A204.1 (cell line): ENCODE data around the gene ADGRL2.
"Not testable (repeated sequence)": the region's sequence is repeated elsewhere in the genome, so short reads cannot be mapped to it uniquely, and the experiment has no call there.

Source experiments
- FAIRE-seq: peaks from 2 replicates; lab custom pipeline; 2012; peaks lifted over from hg19 to GRCh38; lab: Jason Lieb, UNC

ADGRL2 gene

GRCh38 chr1:81848880-81849682 lies 48.3 kb downstream of the ADGRL2 start:
- FAIRE-seq: no peak

DNA sequence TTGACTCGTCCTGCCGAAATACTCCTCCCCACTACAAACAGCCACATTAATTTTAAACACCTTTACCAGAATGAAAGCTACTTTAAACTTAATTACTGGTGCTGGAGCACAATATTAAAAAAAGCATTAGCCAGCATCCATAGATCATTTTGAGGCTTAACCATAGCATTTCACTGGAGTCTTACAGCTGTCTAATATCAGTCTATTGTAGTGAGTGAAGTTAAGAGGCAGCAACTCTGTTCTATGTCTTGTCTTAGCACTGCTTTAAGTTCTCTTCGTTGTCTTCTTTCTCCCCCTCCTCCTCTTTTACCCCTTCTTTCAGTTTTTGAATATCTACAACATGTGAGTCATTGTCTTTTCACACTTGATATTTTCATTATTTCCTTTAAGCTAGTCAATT lies 49.3 kb downstream of the ADGRL2 start:
- no peak for FAIRE-seq

DNA sequence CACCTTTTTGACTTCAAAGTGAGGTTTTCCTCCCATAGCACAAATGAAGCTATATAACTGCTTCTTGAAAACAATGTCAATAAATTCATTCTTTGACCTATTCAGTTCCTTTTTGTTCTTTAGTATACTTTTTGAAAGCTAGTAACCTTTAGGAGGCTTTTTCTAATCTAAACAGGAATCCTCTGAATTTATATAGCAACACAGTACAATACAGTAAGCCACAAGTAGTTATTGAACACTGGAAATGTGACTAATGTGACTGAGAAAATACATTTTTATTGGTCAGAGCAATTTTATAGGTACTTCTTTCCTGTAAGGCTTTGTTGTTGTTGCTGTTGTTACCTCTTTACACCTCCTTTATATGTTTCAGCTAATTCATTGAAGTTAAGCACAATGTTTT lies 49.8 kb downstream of the ADGRL2 start:
- no peak for FAIRE-seq

- FAIRE-seq: no peak
Measured at GRCh38 chr1:81851217-81851616, 50.5 kb downstream of the ADGRL2 start.

DNA sequence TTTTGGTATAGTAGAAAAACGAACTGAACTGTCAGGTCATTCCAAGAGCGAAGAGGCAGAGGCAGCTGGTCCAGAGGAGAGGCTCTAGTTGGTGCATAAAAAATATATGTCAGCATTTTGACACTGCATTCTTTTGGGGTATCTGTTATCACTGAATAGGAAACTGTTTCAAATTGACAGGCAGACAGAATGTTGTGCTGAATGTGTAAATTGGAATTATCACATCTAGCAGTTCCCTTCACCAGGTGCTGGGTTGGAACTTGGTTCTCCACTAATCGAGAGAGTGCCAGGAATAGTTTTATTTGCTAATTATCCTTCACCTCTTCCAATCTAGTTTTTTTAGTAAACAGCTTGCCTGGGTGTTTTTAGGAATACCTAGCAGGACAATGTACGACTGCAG lies 52.2 kb downstream of the ADGRL2 start:
- FAIRE-seq: no peak

DNA sequence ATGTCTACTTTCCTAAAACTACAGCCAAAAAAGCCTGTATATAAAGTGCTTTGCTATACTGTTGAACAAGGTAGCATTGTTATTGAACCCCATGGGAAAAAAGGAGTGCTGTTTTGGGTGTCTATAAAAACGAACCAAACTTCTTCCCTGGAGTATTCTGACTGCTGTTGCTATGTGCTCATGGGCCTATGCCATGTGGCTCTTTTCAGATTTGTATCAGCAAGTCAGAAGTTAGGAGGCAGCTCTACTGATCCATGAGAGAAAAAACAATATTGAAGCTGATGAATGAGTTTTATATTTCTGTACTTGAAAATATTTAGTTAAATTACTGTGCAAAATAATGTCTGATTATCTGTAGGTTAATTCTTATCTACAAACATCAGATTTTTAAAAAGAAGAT lies 66.5 kb downstream of the ADGRL2 start:
- FAIRE-seq: no peak

- FAIRE-seq: no peak
Measured at GRCh38 chr1:81869307-81869706, 68.6 kb downstream of the ADGRL2 start.

DNA sequence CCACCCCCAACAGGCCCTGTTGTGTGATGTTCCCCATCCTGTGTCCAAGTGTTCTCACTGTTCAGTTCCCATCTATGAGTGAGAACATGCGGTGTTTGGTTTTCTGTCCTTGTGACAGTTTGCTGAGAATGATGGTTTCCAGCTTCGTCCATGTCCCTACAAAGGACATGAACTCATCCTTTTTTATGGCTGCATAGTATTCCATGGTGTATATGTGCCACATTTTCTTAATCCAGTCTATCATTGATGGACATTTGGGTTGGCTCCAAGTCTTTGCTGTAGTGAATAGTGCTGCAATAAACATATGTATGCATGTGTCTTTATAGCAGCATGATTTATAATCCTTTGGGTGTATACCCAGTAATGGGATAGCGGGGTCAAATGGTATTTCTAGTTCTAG lies 70.4 kb downstream of the ADGRL2 start:
- FAIRE-seq: not testable (repeated sequence)

- no peak for FAIRE-seq
Measured at GRCh38 chr1:81873946-81874345, 73.2 kb downstream of the ADGRL2 start.

DNA sequence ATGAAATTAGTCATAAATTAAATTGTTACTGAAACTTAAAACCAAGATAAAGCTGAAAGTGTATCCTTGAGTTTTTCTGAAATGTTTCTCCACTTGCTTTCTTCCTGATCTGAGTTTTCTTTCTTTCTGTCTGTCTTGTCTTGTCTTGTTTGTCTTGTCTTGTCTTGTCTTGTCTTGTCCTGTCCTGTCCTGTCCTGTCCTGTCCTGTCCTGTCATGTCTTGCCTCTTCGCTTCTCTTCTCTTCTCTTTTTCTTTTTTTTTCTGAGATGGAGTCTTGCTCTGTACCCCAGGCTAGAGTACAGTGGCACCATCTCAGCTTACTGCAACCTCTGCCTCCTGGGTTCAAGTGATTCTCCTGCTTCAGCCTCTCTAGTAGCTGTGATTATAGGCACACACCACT lies 73.7 kb downstream of the ADGRL2 start:
- no peak for FAIRE-seq

- no peak for FAIRE-seq
Measured at GRCh38 chr1:81874940-81875339, 74.2 kb downstream of the ADGRL2 start.

- no peak for FAIRE-seq
Measured at GRCh38 chr1:81876901-81877733, 76.4 kb downstream of the ADGRL2 start.

DNA sequence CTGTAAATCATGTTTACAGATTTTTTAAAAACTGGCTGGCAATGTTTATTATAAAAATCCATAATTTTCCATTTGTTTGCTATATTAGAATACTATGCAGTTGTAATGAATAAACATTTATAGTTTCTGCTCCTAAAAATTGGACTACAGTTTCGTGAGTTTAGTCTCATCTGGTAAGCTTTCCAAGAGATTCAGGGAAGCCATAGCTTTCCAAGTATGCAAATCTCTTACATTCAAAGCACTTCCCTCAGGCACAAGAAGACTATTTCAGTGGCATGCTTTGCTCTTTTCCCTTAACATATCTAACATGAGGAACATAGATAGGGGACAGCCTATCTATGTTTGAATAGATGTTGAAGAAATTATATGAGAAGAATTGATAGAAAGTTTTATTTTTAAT lies 77.2 kb downstream of the ADGRL2 start:
- no peak for FAIRE-seq

- FAIRE-seq: no peak
Measured at GRCh38 chr1:81878538-81878937, 77.8 kb downstream of the ADGRL2 start.

DNA sequence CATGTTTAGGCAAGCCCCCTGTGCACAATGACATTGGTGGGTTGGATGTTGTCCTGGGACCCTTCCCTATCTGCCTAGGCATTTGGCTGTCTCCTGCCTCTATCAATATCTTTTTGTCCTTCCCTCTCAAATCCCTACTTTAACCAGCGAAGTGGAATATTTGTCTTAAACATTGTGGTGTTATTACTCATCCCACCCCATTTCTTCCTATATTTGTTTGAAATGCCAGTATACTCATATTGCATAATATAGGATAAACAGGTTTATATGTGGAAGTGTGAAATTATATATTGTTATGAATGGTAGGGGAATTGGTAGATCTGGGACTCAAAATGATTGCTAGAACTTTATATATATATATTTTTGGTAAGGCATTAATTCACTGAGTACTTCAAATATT lies 80.0 kb downstream of the ADGRL2 start:
- no peak for FAIRE-seq

DNA sequence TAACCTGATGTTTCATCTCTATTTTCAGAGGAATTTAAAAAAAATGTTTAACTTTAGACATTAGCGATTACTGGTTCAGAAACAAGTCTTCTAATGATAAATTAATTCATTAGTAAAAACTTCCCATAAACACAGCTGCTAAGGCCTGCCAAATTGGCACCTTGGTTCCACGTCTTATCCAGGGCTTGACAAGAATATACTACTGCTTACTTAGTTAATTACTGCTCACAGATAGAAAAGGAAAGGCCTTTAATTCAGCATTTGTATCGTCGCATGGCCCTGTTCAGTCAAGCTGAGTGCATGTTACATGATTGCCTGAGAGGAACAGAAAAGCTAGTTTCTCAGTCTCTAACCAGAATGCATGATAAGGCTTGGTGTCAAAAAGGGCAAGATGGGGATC lies 84.6 kb downstream of the ADGRL2 start:
- FAIRE-seq: no peak

DNA sequence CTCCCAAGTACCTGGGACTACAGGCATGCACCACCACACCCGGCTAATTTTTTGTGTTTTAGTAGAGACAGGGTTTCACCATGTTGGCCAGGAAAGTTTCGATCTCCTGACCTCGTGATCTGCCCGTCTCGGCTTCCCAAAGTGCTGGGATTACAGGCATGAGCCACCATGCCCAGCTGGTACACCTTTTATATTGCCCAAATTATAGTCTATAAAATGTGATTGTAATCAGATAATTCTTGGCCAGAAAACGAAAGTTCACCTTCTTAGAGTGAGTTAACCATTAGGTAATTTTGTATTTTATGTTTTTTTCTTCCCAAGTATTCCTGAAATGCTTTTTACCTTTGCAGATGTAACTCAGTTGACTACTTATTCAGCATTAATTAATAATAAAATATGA lies 85.6 kb downstream of the ADGRL2 start:
- not testable (repeated sequence) for FAIRE-seq

- no peak for FAIRE-seq
Measured at GRCh38 chr1:81887421-81888144, 86.8 kb downstream of the ADGRL2 start.

DNA sequence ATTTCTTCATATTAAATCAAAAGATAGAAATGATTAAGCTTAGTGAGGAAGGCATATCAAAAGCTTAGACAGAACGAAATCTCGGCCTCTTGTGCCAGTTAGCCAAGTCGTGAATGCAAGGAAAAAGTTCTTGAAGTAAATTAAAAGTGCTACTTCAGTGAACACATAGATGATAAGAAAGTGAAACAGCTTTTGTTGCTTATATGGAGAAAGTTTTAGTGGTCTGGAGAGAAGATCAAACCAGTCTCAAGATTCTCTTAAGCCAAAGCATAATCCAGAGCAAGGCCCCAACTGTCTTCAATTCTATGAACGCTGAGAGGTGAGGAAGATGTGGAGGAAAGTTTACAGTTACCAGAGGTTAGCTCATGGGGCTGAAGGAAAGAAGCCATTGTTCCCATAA lies 88.4 kb downstream of the ADGRL2 start:
- FAIRE-seq: no peak

GRCh38 chr1:81894867-81895266 lies 94.1 kb downstream of the ADGRL2 start:
- FAIRE-seq: no peak

GRCh38 chr1:81899214-81899821 lies 98.6 kb downstream of the ADGRL2 start:
- FAIRE-seq: no peak

DNA sequence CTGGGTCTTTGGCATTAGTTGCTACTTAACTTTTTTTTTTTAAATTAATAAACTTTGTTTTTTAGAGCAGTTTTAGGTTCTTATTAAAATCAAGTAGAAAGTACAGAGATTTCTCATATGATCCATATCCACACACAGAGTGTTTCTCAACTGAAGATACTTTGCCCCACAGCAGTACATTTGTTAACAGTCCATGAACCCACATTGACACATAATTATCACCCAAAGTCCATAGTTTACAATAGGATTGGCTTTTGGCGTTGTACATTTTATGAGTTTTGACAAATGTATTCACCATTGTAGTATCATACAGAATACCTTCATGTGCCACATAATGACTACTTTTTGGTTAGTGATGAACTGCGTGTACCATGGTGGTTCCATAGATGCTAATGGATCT lies 106.8 kb downstream of the ADGRL2 start:
- FAIRE-seq: no peak

DNA sequence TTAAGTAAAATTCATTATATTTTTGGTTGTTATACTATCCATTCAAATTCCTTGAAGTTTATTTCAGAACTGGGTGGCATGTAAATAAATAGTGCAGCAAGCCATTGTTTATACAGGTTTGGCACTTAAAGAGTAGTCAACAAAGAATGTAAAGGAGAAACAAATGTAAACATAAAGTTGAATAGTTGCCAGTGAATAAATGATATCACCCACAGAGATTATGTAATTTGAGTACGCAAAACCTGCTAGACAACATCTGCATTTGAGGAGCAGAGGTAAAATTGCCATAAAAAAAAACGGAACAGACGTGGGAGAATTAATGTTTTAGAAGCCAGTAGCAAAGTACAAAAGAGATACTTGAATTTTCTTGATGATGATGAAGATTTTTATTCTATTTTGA lies 111.6 kb downstream of the ADGRL2 start:
- no peak for FAIRE-seq
